Duodenal mucosa (tissue), 2 donors: Measurements from ENCODE around the gene CEP104.
"Not testable (repeated sequence)": the region's sequence is repeated elsewhere in the genome, so short reads cannot be mapped to it uniquely, and the experiment has no call there.

Experiments used
- H3K27ac ChIP-seq: one replicate; pipeline ENCODE4 v1.7.0; 2013; ENCODE audit warnings: low read depth, low read length
- H3K27me3 ChIP-seq, 2 donors: one replicate each; pipeline ENCODE4 v1.7.0; 2013; ENCODE audit warnings: low read length in 2 of 2, control low read depth in 1 of 2; ENCODE audit not compliant: insufficient read depth in 2 of 2, control insufficient read depth in 1 of 2
- H3K36me3 ChIP-seq, 2 donors: one replicate each; pipeline ENCODE4 v1.7.0; 2013; ENCODE audit warnings: low read length in 2 of 2, control low read depth in 1 of 2; ENCODE audit not compliant: insufficient read depth in 2 of 2, control insufficient read depth in 1 of 2
- H3K4me1 ChIP-seq, 2 donors: one replicate each; pipeline ENCODE4 v1.7.0; 2013; ENCODE audit warnings: low read length in 2 of 2, control low read depth in 1 of 2; ENCODE audit not compliant: insufficient read depth in 2 of 2, control insufficient read depth in 1 of 2
- H3K4me3 ChIP-seq, 2 donors: one replicate each; pipeline ENCODE4 v1.7.0; 2013; ENCODE audit warnings: low read length in 2 of 2, low read depth in 1 of 2
- H3K9ac ChIP-seq, 2 donors: one replicate each; pipeline ENCODE4 v1.7.0; 2013; ENCODE audit warnings: low read length in 2 of 2, low read depth in 1 of 2
- H3K9me3 ChIP-seq, 2 donors: one replicate each; pipeline ENCODE4 v1.7.0; 2013; ENCODE audit warnings: low read length in 2 of 2, control low read depth in 1 of 2; ENCODE audit not compliant: control insufficient read depth in 1 of 2

CEP104 gene

DNA sequence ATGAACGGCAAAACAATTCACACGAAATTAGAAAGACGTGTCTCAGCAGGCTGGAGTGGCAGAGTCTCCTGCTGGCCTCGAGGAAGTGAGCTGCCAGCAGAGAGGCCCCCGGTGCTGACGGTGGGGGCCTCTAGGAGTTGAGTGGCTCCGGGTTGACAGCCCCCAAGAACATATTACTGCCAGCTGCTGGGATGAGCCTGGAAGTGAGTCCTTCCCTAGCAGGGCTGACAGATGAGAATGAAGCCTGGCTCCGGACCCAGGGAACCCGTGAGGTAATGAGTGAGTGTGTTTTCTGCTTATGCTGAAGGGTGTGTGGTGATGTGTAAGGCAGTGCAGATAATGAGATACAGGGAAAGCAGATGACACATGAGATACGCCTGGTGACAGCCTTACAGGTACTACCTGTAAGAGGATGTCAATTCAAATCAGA lies 37.2 kb downstream of the CEP104 start:
- Histone ChIP-seq H3K4me3 (no peak overlapping the region), H3K9ac (no peak overlapping the region), H3K4me1 (no peaks in the 10 kb centered on the region), H3K36me3 (peaks cover 30 to 77% of the 10 kb centered on the region in 2 donors), H3K27ac (no peak overlapping the region), H3K9me3 (no peaks in the 10 kb centered on the region), H3K27me3 (no peaks in the 10 kb centered on the region)

DNA sequence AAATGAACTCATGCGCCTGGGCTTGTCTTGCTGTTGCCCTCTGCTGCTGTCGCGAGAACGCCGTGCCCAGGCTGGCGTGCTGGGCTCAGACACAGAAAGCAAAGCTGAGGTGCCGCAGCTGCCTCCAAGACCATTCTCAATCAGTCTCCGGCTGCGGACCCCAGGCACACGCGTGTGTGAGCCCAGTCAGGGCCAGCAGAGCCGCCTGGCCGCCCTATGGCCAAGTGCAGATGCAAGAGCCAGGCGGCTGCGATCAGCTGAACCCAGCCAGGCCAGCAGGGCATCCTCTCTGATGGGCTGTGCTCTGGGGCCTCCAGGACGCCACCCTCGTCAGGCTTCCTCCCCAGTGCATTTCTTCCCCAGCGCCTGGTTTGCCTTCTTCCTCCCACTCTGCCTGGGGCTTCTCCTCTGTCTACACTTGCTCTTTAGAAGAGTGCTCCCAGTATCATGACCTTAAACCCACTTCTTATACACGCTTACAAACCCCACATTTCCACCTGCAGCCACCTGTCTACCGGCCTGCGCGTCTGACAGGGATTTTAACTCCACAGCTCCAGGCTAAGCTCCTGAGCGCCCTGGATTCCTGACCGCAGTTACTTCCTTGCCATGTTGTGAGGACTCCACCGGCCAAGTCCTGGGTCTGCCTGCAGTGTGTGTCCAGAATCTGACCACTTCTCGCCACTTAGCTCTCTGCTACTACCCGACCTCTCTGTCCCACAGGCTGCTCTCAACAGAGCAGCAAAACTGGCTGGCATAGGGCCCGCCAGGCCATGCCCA lies 39.0 kb downstream of the CEP104 start:
- Histone ChIP-seq H3K9me3 (no peaks in the 10 kb centered on the region), H3K36me3 (peaks cover 25 to 71% of the 10 kb centered on the region in 2 donors), H3K9ac (no peak overlapping the region), H3K27ac (no peak overlapping the region), H3K4me3 (no peak overlapping the region), H3K4me1 (no peaks in the 10 kb centered on the region), H3K27me3 (no peaks in the 10 kb centered on the region)

DNA sequence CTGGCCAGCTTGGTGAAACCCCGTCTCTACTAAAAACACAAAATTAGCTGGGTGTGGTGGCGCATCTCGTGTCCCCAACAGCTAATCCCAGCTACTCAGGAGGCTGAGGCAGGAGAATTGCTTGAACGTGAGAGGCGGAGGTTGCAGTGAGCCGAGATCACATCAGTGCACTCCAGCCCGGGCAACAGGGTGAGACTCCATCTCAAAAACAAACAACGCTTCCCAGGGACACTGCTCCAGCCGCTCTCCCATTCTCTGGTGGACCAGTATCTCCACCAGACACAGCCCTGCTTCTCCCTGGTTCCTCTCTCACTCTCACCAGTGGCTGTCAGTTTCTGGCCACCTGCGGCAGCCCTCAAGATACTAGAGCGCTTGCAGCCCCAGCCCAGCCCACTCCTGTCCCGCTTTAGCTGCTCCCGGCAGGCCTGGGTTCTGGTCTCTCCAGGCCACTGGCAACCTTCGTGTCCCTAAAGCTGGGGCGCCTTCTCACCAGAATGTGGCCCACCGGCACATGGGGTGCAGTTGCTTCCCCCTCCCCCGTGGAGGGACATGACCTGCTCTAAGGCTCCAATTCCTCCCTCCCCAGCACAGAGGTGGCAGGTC lies 39.8 kb downstream of the CEP104 start:
- no peak overlapping the region for H3K4me3 ChIP-seq
- no peaks in the 10 kb centered on the region for H3K27me3 ChIP-seq
- no peak overlapping the region for H3K9ac ChIP-seq
- no peaks in the 10 kb centered on the region for H3K9me3 ChIP-seq
- no peak overlapping the region for H3K27ac ChIP-seq
- H3K4me1 ChIP-seq = no peaks in the 10 kb centered on the region
- peaks cover 17 to 64% of the 10 kb centered on the region in 2 donors for H3K36me3 ChIP-seq

DNA sequence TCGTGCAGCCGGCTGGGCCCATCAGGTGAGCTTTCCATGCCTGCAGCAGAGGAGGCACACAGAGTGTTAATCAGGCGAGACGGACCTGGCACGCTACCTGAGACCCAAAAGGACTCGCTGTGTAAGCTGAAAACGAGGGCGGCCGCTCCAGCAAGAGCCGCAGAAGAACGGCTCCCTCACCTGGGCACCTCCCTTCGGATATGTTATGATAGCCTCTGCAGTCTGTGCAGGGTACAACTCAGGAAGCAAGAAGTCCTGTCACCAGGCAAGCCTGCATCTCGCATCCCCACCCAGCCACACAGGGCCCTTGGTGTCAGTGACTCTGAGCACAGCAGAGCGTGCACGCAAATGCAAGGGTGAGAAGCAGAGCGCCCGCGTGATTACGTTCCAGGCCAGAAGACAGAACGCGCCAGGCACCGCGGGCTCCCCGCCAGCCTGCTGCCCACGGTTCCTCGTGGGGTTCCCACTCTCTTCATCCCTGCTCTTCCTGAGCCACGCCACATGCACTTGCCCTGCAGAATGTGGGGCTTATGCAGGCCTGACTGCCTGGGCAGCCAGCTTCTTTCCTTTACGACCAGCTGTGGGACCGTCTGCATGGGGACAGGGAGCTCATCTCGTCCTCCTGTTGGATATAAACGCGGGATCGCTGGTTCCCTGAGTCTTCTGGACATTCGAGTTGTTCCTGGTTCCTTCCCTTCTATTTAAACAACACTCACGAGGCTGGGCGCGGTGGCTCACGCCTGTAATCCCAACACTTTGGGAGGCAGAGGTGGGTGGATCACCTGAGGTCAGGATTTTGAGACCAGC lies 40.5 kb downstream of the CEP104 start:
- Histone ChIP-seq H3K27ac (no peak overlapping the region), H3K27me3 (no peaks in the 10 kb centered on the region), H3K4me1 (no peaks in the 10 kb centered on the region), H3K4me3 (no peak overlapping the region), H3K36me3 (peaks cover 15 to 57% of the 10 kb centered on the region in 2 donors), H3K9me3 (no peaks in the 10 kb centered on the region), H3K9ac (no peak overlapping the region)

DNA sequence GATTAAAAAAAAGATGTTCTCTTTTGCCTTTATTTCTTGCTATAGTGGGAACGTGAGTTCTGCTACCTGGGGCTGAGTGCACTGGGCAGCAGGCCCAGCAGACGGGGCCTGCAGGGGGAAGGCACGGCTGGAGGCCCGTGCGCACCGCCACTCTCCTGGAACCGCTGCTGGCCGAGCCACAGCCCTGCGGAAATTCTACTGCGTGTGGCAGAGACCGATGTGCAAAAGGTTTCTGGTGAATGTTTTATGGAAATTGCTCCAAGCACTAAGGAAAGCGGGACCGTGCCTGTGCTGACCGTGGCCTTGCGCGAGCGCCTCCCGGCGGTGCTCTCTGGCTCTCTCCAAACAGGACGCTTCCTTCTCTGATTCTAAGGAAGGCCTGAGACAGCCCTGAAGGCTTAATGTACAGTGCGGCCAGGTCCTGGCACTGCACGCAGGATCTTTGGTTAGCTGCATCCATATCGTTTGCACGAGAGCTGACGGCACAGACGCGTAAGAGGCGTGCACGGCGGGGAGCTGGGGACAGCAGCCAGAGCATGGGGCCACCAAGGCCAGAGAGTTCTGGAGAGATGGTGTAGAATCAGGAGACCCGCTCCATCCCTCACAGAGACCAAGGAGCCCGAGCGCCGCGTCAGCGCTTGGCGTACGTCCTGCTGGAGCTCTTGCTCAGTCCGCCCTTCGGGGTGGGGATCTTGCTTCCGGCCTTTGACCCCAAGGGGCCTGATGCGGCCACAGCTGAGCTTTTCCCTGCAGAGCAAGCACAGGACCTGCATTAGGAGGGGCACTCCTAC lies 42.0 kb downstream of the CEP104 start:
- H3K4me3 ChIP-seq = no peak overlapping the region
- H3K27me3 ChIP-seq = no peaks in the 10 kb centered on the region
- no peaks in the 10 kb centered on the region for H3K9me3 ChIP-seq
- no peak overlapping the region for H3K27ac ChIP-seq
- H3K36me3 ChIP-seq = peaks cover 6 to 42% of the 10 kb centered on the region in 2 donors
- no peaks in the 10 kb centered on the region for H3K4me1 ChIP-seq
- no peak overlapping the region for H3K9ac ChIP-seq

DNA sequence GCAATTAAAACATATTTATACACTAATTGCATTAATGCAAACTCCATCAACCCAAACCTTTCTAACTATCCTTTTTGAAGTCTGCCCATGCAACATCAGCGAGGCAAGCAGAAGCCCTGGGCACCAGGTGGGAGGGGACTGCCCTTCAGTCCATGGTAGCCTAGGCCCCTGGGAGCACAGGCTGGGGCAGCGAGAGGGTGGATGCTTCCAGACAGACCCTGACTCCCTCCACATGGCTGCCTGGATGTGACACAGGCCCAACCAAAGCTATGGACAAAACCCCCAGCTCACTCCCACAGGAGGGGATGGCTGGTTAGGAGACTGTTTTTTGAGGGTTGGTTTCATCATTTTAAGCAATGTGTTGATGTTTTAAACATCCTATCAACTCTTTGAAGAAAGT lies 42.9 kb downstream of the CEP104 start:
- no peaks in the 10 kb centered on the region for H3K9me3 ChIP-seq
- H3K4me3 ChIP-seq = no peak overlapping the region
- H3K27ac ChIP-seq = no peak overlapping the region
- no peak overlapping the region for H3K9ac ChIP-seq
- H3K27me3 ChIP-seq = no peaks in the 10 kb centered on the region
- H3K4me1 ChIP-seq = no peaks in the 10 kb centered on the region
- peaks cover 5 to 33% of the 10 kb centered on the region in 2 donors for H3K36me3 ChIP-seq

DNA sequence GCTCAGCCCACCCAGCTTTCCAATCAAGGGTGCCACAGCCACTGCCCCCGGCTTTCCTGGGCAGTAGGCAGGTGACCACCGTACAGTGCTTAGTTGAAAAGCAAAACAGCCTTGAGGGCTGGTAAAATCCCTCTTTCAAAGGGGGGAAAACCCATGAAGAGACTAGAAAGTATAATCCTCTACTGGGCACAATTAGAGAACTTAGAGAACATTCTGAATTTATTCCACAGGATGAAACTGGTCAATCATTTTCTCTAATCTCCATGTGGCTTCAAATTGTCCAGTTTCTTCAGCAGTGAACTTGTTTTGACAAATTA lies 45.5 kb downstream of the CEP104 start:
- Histone ChIP-seq H3K27me3 (no peaks in the 10 kb centered on the region), H3K9ac (no peak overlapping the region), H3K36me3 (peaks cover 5 to 24% of the 10 kb centered on the region in 2 donors), H3K4me3 (no peak overlapping the region), H3K27ac (no peak overlapping the region), H3K9me3 (peaks cover 0 to 2% of the 10 kb centered on the region in 2 donors), H3K4me1 (no peaks in the 10 kb centered on the region)

DNA sequence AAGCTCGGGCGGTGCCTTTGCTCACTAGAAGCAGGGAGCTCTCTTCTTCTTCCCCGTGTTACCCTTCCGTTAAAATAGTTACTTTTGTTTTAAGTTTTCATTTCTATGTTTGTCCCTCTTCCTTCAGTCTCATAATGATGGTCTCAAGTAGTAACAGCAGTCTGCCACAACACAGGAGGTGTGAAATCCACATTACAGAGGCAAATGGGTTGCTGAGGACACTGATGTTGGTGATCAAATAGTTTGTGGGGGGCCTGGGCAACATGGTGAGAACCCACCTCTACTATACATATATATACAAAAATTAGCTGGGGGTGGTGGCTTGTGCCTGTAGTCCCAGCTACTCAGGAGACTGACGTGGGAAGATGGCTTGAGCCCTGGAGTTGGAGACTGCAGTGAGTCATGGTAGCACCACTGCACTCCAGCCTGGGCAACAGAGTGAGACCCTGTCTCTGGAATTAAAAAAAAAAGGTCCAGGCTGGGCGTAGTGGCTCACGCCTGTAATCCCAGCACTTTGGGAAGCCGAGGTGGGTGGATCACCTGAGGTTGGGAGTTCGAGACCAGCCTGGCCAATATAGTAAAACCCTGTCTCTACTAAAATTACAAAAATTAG lies 46.8 kb downstream of the CEP104 start:
- H3K9ac ChIP-seq, H3K4me1 ChIP-seq, H3K9me3 ChIP-seq, H3K27ac ChIP-seq, H3K27me3 ChIP-seq, H3K4me3 ChIP-seq: not testable (repeated sequence)
- peaks cover 0 to 13% of the 10 kb centered on the region in 2 donors for H3K36me3 ChIP-seq

DNA sequence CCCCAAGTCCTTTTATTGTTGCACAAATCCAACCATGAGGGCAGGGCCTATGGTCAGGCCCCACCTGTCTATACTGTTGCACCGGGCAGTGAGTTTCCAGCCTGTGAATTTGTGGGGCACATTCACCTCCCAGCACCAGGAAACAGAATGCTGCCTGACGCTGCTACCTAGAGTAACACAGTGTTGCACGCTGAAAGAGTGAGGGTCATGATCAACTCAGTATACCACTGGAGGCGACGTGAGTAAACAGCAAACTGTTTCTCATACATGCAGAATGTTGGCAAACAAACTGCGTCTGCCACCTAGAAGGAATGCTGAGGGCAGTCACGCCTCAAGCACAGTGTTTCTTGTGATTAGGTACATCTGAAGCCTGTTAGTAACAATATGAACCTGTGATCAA lies 47.3 kb downstream of the CEP104 start:
- Histone ChIP-seq H3K4me3 (no peak overlapping the region), H3K9me3 (peaks cover 0 to 2% of the 10 kb centered on the region in 2 donors), H3K27me3 (no peaks in the 10 kb centered on the region), H3K9ac (no peak overlapping the region), H3K27ac (no peak overlapping the region), H3K36me3 (peaks cover 0 to 7% of the 10 kb centered on the region in 2 donors), H3K4me1 (no peaks in the 10 kb centered on the region)
